Endothelial cell of hepatic sinusoid (primary cell): ENCODE data around the gene CNOT1.
"Not testable (repeated sequence)": the region's sequence is repeated elsewhere in the genome, so short reads cannot be mapped to it uniquely, and the experiment has no call there.

Source experiments
- in situ Hi-C: cut with HindIII; loops from 2 replicates; pipeline ENCODE4 v1.10.0; 2017; ENCODE audit warnings: low sequenced_read_pairs

Gene CNOT1

GRCh38 chr16:58582971-58583765 is 46.5 kb downstream of the CNOT1 start:
- in situ Hi-C loops = no loop called here

GRCh38 chr16:58582133-58582532 is 47.5 kb downstream of the CNOT1 start:
- in situ Hi-C loops = no loop called here

- in situ Hi-C loops = no loop called here
Observed at GRCh38 chr16:58579587-58579986, 50.0 kb downstream of the CNOT1 start.

- in situ Hi-C loops = no loop called here
Observed at GRCh38 chr16:58578642-58579041, 51.0 kb downstream of the CNOT1 start.

- in situ Hi-C loops = no loop called here
Observed at GRCh38 chr16:58577141-58577540, 52.5 kb downstream of the CNOT1 start.

GRCh38 chr16:58574895-58575294 is 54.7 kb downstream of the CNOT1 start:
- in situ Hi-C loops = no loop called here

- in situ Hi-C loops = not testable (repeated sequence)
Observed at GRCh38 chr16:58565697-58566096, 63.9 kb downstream of the CNOT1 start.

GRCh38 chr16:58563775-58564174 is 65.9 kb downstream of the CNOT1 start:
- in situ Hi-C loops = no loop called here

GRCh38 chr16:58563235-58563634 is 66.4 kb downstream of the CNOT1 start:
- in situ Hi-C loops = no loop called here

GRCh38 chr16:58556678-58557077 is 72.9 kb downstream of the CNOT1 start:
- in situ Hi-C loops = no loop called here

GRCh38 chr16:58551496-58551895 is 78.1 kb downstream of the CNOT1 start:
- in situ Hi-C loops = loop anchor here (5.0 kb wide), 1 partner anchor 76 kb away; the partner anchor contains the start of gene CNOT1

- in situ Hi-C loops = no loop called here
Observed at GRCh38 chr16:58548378-58548777, 81.2 kb downstream of the CNOT1 start.

- in situ Hi-C loops = no loop called here
Observed at GRCh38 chr16:58543685-58544084, 85.9 kb downstream of the CNOT1 start.

- in situ Hi-C loops = no loop called here
Observed at GRCh38 chr16:58542291-58542690, 87.3 kb downstream of the CNOT1 start.

- in situ Hi-C loops = no loop called here
Observed at GRCh38 chr16:58541711-58542110, 87.9 kb downstream of the CNOT1 start.

GRCh38 chr16:58537124-58537906 is 92.3 kb downstream of the CNOT1 start:
- in situ Hi-C loops = no loop called here

GRCh38 chr16:58536278-58536677 is 93.3 kb downstream of the CNOT1 start:
- in situ Hi-C loops = no loop called here

GRCh38 chr16:58535100-58535499 is 94.5 kb downstream of the CNOT1 start:
- in situ Hi-C loops = no loop called here

- in situ Hi-C loops = no loop called here
Observed at GRCh38 chr16:58533751-58534470, 95.7 kb downstream of the CNOT1 start.

GRCh38 chr16:58532414-58532813 is 97.2 kb downstream of the CNOT1 start:
- in situ Hi-C loops = no loop called here

- in situ Hi-C loops = no loop called here
Observed at GRCh38 chr16:58530179-58530578, 99.4 kb downstream of the CNOT1 start.
